GM23338 (cell line): ENCODE measurements around the gene DYNC2H1.

Source experiments
- CTCF ChIP-seq, 2 experiments: fragments of 200-600 bp in 1 of 2; sonication (generic) in 1 of 2; conservative IDR thresholded peaks; 2 replicates each; pipeline versions ENCODE4 v1.5.1 to v1.6.1; 2016 to 2017; ENCODE audit warnings: antibody characterized with exemption in 2 of 2, low read depth in 2 of 2, mild to moderate bottlenecking in 2 of 2, moderate library complexity in 1 of 2
- EZH2 ChIP-seq: fragments of 200-600 bp; sonication (generic); IDR thresholded peaks from one replicate; pipeline ENCODE4 v1.8.0; 2017; ENCODE audit warnings: antibody characterized with exemption, mild to moderate bottlenecking, low read depth; ENCODE audit not compliant: unreplicated experiment
- EZH2phosphoT487 ChIP-seq: fragments of 200-600 bp; sonication (generic); IDR thresholded peaks from one replicate; pipeline ENCODE4 v1.8.1; 2018; ENCODE audit warnings: antibody characterized with exemption; ENCODE audit not compliant: unreplicated experiment
- REST ChIP-seq: IDR thresholded peaks from one replicate; pipeline ENCODE4 v1.6.1; 2018; ENCODE audit warnings: antibody characterized with exemption; ENCODE audit not compliant: unreplicated experiment
- ZNF462 ChIP-seq: fragments of 250-450 bp; sonication (Bioruptor Pico); IDR thresholded peaks from 2 replicates; pipeline ENCODE4 v1.5.0; 2020; ENCODE audit warnings: mild to moderate bottlenecking, moderate library complexity

GRCh38 chr11:103364687-103365086, 255.5 kb downstream of the DYNC2H1 start:
- TF ChIP-seq EZH2, result no peak
- no peak for TF ChIP-seq ZNF462
- TF ChIP-seq CTCF (conservative IDR thresholded peaks at IDR 0.05; ENCODE audit: low read depth in 2 of 2), result no peak
- no peak for TF ChIP-seq EZH2phosphoT487
- no peak for TF ChIP-seq REST
